Measurements from ENCODE around the gene ARL8A. TPM values are rescaled to one million over a fixed set of nuclear protein-coding genes. Genes with fewer than 3 reads are reported as not detected.

The ARL8A gene
- total and polyA plus RNA-seq, 2 experiments from 2014 or later = 32.7 to 56.0 TPM

GRCh38 chr1:202162418-202163280 is 18.1 kb upstream of the ARL8A start:
- no peak overlapping the region for H2AFZ ChIP-seq
- H4K20me1 ChIP-seq (ENCODE audit: insufficient read depth, poor library complexity, severe bottlenecking) = no peaks in the 10 kb centered on the region
- H3K36me3 ChIP-seq (replicated peaks; ENCODE audit: insufficient read depth, low read depth) = no peaks in the 10 kb centered on the region
- no peaks in the 10 kb centered on the region for H3K9me2 ChIP-seq (replicated peaks; ENCODE audit: insufficient read depth)
- DNase-seq (ENCODE audit: low spot score) = no peak
- WGBS (ENCODE audit: low lambda C conversion rate, missing lambda C conversion rate) = 64% methylated on average over 15 of the region's 15 CpGs
- no peaks in the 10 kb centered on the region for H3K9me3 ChIP-seq (ENCODE audit: low read depth)
- H3K27me3 ChIP-seq = no peaks in the 10 kb centered on the region
- no peak overlapping the region for H3K27ac ChIP-seq
- H3K79me2 ChIP-seq = no peaks in the 10 kb centered on the region
- no peak overlapping the region for H3K4me3 ChIP-seq
- H3K4me2 ChIP-seq = no peak overlapping the region
- TF ChIP-seq EZH2 (IDR thresholded peaks at IDR 0.05; ENCODE audit: borderline replicate concordance) (no peak), EZH2phosphoT487 (IDR thresholded peaks at IDR 0.05; ENCODE audit: low read depth, severe bottlenecking, unreplicated experiment) (no peak), CTCF (IDR thresholded peaks at IDR 0.05; ENCODE audit: poor library complexity) (no peak)
- H3K4me1 ChIP-seq (ENCODE audit: insufficient read depth) = peaks cover 4% of the 10 kb centered on the region

GRCh38 chr1:202162047-202162417 is 17.5 kb upstream of the ARL8A start:
- Histone ChIP-seq H2AFZ (no peak overlapping the region), H4K20me1 (ENCODE audit: insufficient read depth, poor library complexity, severe bottlenecking) (no peaks in the 10 kb centered on the region), H3K27me3 (no peaks in the 10 kb centered on the region), H3K4me2 (no peak overlapping the region), H3K27ac (no peak overlapping the region), H3K9me3 (ENCODE audit: low read depth) (no peaks in the 10 kb centered on the region), H3K9me2 (replicated peaks; ENCODE audit: insufficient read depth) (no peaks in the 10 kb centered on the region), H3K4me1 (ENCODE audit: insufficient read depth) (no peaks in the 10 kb centered on the region), H3K36me3 (replicated peaks; ENCODE audit: insufficient read depth, low read depth) (no peaks in the 10 kb centered on the region), H3K4me3 (no peak overlapping the region), H3K79me2 (no peaks in the 10 kb centered on the region)
- DNase-seq (ENCODE audit: low spot score) = no peak
- WGBS (ENCODE audit: low lambda C conversion rate, missing lambda C conversion rate) = 89% methylated on average over 3 of the region's 4 CpGs
- TF ChIP-seq EZH2phosphoT487 (IDR thresholded peaks at IDR 0.05; ENCODE audit: low read depth, severe bottlenecking, unreplicated experiment) = no peak
- no peak for TF ChIP-seq CTCF (IDR thresholded peaks at IDR 0.05; ENCODE audit: poor library complexity)

- no peaks in the 10 kb centered on the region for H3K4me1 ChIP-seq (ENCODE audit: insufficient read depth)
- H3K4me3 ChIP-seq = no peak overlapping the region
Observed at GRCh38 chr1:202161151-202162046, 16.9 kb upstream of the ARL8A start.

More at GRCh38 chr1:202161151-202162046, 16.9 kb upstream of the ARL8A start:
- Histone ChIP-seq H3K36me3 (replicated peaks; ENCODE audit: insufficient read depth, low read depth) (no peaks in the 10 kb centered on the region), H3K9me3 (ENCODE audit: low read depth) (no peaks in the 10 kb centered on the region), H3K4me2 (no peak overlapping the region), H3K27ac (no peak overlapping the region), H3K79me2 (no peaks in the 10 kb centered on the region), H3K27me3 (no peaks in the 10 kb centered on the region), H4K20me1 (ENCODE audit: insufficient read depth, poor library complexity, severe bottlenecking) (no peaks in the 10 kb centered on the region), H2AFZ (no peak overlapping the region), H3K9me2 (replicated peaks; ENCODE audit: insufficient read depth) (no peaks in the 10 kb centered on the region)
- WGBS (ENCODE audit: low lambda C conversion rate, missing lambda C conversion rate) = 81% methylated on average over 22 of the region's 22 CpGs
- DNase-seq (ENCODE audit: low spot score) = no peak
- TF ChIP-seq EZH2 (IDR thresholded peaks at IDR 0.05; ENCODE audit: borderline replicate concordance) (no peak), CTCF (IDR thresholded peaks at IDR 0.05; ENCODE audit: poor library complexity) (no peak), EZH2phosphoT487 (IDR thresholded peaks at IDR 0.05; ENCODE audit: low read depth, severe bottlenecking, unreplicated experiment) (no peak)

All from hepatocyte (in vitro differentiated cells).